Omental fat pad (tissue), 4 donors: ENCODE measurements around the gene HMGA1. TPM values are rescaled to one million over a fixed set of nuclear protein-coding genes. Genes with fewer than 3 reads are reported as not detected.
"Not testable (repeated sequence)": the region's sequence is repeated elsewhere in the genome, so short reads cannot be mapped to it uniquely, and the experiment has no call there.

Experiments used
- ATAC-seq: fragments of 150-250 bp; one replicate; pipeline ENCODE4 v1.9.1; 2016; ENCODE audit warnings: mild to moderate bottlenecking, moderate library complexity; ENCODE audit not compliant: low FRiP score
- DNase-seq: peaks from one replicate; pipeline ENCODE4 v3.0.0-alpha.2; 2019; ENCODE audit warnings: low spot score
- CTCF ChIP-seq, 3 donors: fragments of 450-650 bp; IDR thresholded peaks; one replicate each; pipeline ENCODE4 v1.5.1; 2016 to 2017; ENCODE audit warnings: antibody characterized with exemption in 3 of 3, mild to moderate bottlenecking in 3 of 3, moderate library complexity in 2 of 3
- total RNA-seq, 4 donors: library from RNA; depleted of rRNA; stranded (reverse); fragments of >200 nt; gene quantifications; one replicate each; pipeline ENCODE4 v1.1.0, GENCODE V29; 2016

Gene HMGA1
- total RNA-seq, 4 donors from 2014 or later = 15.6 to 80.7 (median 31.3) TPM

- DNase-seq = no peak
- TF ChIP-seq CTCF (IDR thresholded peaks at IDR 0.05) = no peak
- ATAC-seq = no peak
Measured at GRCh38 chr6:34246249-34246562, 9.5 kb downstream of the HMGA1 start.

- TF ChIP-seq CTCF (IDR thresholded peaks at IDR 0.05) = no peak
- no peak for ATAC-seq
Measured at GRCh38 chr6:34246563-34247391, 10.1 kb downstream of the HMGA1 start.

DNA sequence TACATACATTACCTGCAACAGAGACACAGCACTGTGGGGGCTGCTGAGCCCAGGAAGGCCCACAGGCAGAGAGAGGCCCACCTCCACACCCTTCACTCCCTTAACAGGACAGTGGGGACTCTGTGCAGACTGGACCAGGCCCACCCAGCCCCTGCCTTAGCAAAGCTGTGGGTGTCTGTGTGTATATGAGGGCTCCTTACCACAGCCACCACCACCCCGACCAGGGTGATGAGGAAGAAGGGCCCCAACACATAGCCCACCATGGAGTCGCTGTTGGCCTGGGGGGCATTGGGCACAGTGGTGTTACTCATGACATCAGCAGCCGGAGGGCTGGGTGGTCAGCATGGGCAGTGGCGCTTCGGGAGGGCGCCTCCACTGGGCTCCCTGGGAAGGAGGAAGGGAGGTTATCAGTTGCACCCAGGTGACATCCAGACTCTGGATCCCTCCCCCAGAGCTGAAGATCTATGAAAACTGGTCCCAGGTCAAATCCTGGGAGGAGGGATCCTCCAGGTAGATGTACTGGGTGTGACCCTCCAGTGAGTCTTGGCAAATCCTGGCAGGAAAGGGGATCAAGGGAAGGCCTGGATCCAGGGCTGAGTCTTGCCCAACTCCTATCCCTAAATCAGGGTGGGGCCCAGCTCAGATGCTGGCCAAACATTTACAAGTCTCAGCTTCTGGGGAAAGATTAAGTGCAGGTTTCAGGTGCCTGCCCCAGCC, 11.0 kb downstream of the HMGA1 start:
- ATAC-seq (no peak), DNase-seq (no peak)
- no peak for TF ChIP-seq CTCF (IDR thresholded peaks at IDR 0.05)

More at GRCh38 chr6:34246563-34247391, 10.1 kb downstream of the HMGA1 start:
- DNase-seq = no peak

DNA sequence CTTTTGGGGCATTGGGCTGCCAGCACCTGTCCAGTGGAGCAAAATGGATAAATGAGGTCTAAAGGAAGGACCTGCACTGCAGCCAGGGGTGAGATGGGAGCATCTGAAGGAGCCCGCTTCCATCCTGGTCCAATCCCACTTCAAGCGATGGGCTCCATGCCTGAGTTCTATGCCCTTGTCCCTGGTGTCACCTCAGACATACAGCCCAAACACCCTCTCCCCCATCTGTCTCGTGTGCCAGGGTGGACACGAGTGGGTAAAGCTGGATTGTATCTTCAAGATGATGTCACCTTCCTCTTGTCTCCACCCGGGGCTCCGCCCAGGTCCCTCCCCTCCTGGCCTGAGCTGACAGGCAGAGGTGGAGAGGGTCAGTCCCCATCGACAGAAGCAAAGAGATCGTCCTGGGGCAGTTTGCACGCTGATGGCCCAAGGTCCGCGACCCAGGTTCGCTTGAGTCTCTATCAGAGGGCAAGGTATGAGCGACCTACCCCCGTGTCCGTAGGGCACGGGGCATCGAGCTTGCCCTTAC, 11.6 kb downstream of the HMGA1 start:
- ATAC-seq (peak; percentile 21), DNase-seq (no peak)
- no peak for TF ChIP-seq CTCF (IDR thresholded peaks at IDR 0.05)

- ATAC-seq (peak; percentile 88), DNase-seq (peak; percentile 87)
- peak in 2 of 3 donors; percentile 5 to 43 for TF ChIP-seq CTCF (IDR thresholded peaks at IDR 0.05)
Measured at GRCh38 chr6:34248727-34249468, 12.2 kb downstream of the HMGA1 start, which contains the start of gene SMIM29. Gene SMIM29 (minus strand): TSS chr6:34249006. CDS start chr6:34247791, 1,215 bp downstream.

- no peak for TF ChIP-seq CTCF (IDR thresholded peaks at IDR 0.05)
- DNase-seq (no peak), ATAC-seq (peak; percentile 25)
Measured at GRCh38 chr6:34249469-34250261, 13.0 kb downstream of the HMGA1 start.

GRCh38 chr6:34252395-34252794, 15.7 kb downstream of the HMGA1 start:
- DNase-seq, ATAC-seq: not testable (repeated sequence)
